ENCODE results near the gene IL12RB2.
"Not testable (repeated sequence)": the region's sequence is repeated elsewhere in the genome, so short reads cannot be mapped to it uniquely, and the experiment has no call there.

IL12RB2 gene

GRCh38 chr1:67405473-67406245 lies 98.0 kb downstream of the IL12RB2 start:
- Histone ChIP-seq H3K4me3 (ENCODE audit: low read depth in 1 of 2, low read length in 2 of 2) (no peak overlapping the region), H3K4me1 (ENCODE audit: insufficient read depth, low read length) (no peaks in the 10 kb centered on the region), H3K27me3 (ENCODE audit: control insufficient read depth in 1 of 2, insufficient read depth in 2 of 2, low read length in 2 of 2) (no peaks in the 10 kb centered on the region), H3K9ac (ENCODE audit: low read length) (no peak overlapping the region), H3K36me3 (ENCODE audit: insufficient read depth, low read length) (no peaks in the 10 kb centered on the region), H3K27ac (ENCODE audit: low read depth, low read length) (no peak overlapping the region), H3K9me3 (ENCODE audit: low read length) (no peaks in the 10 kb centered on the region)

- Histone ChIP-seq H3K4me3 (ENCODE audit: low read depth in 1 of 2, low read length in 2 of 2) (no peak overlapping the region), H3K4me1 (ENCODE audit: insufficient read depth, low read length) (no peaks in the 10 kb centered on the region), H3K9ac (ENCODE audit: low read length) (no peak overlapping the region), H3K27me3 (ENCODE audit: control insufficient read depth in 1 of 2, insufficient read depth in 2 of 2, low read length in 2 of 2) (no peaks in the 10 kb centered on the region), H3K36me3 (ENCODE audit: insufficient read depth, low read length) (peaks cover 9% of the 10 kb centered on the region), H3K9me3 (ENCODE audit: low read length) (no peaks in the 10 kb centered on the region), H3K27ac (ENCODE audit: low read depth, low read length) (no peak overlapping the region)
Observed at GRCh38 chr1:67407498-67407897, 99.8 kb downstream of the IL12RB2 start.

GRCh38 chr1:67408148-67408547 lies 100.5 kb downstream of the IL12RB2 start:
- Histone ChIP-seq H3K9ac (ENCODE audit: low read length) (no peak overlapping the region), H3K4me1 (ENCODE audit: insufficient read depth, low read length) (no peaks in the 10 kb centered on the region), H3K27me3 (ENCODE audit: control insufficient read depth in 1 of 2, insufficient read depth in 2 of 2, low read length in 2 of 2) (no peaks in the 10 kb centered on the region), H3K27ac (ENCODE audit: low read depth, low read length) (no peak overlapping the region), H3K9me3 (ENCODE audit: low read length) (no peaks in the 10 kb centered on the region), H3K36me3 (ENCODE audit: insufficient read depth, low read length) (peaks cover 9% of the 10 kb centered on the region), H3K4me3 (ENCODE audit: low read depth in 1 of 2, low read length in 2 of 2) (no peak overlapping the region)

- H3K4me3 ChIP-seq (ENCODE audit: low read depth in 1 of 2, low read length in 2 of 2); H3K9me3 ChIP-seq (ENCODE audit: low read length): not testable (repeated sequence)
- H3K36me3 ChIP-seq (ENCODE audit: insufficient read depth, low read length), result peaks cover 31% of the 10 kb centered on the region
Observed at GRCh38 chr1:67413101-67413500, 105.4 kb downstream of the IL12RB2 start.

GRCh38 chr1:67414574-67414973 lies 106.9 kb downstream of the IL12RB2 start:
- H3K9me3 ChIP-seq (ENCODE audit: low read length), result no peaks in the 10 kb centered on the region

More at GRCh38 chr1:67413101-67413500, 105.4 kb downstream of the IL12RB2 start:
- not testable (repeated sequence) for H3K27ac ChIP-seq (ENCODE audit: low read depth, low read length); H3K9ac ChIP-seq (ENCODE audit: low read length); H3K4me1 ChIP-seq (ENCODE audit: insufficient read depth, low read length); H3K27me3 ChIP-seq (ENCODE audit: control insufficient read depth in 1 of 2, insufficient read depth in 2 of 2, low read length in 2 of 2)

GRCh38 chr1:67415041-67415440 lies 107.4 kb downstream of the IL12RB2 start:
- Histone ChIP-seq H3K4me1 (ENCODE audit: insufficient read depth, low read length) (no peaks in the 10 kb centered on the region), H3K27ac (ENCODE audit: low read depth, low read length) (no peak overlapping the region)

More at GRCh38 chr1:67414574-67414973, 106.9 kb downstream of the IL12RB2 start:
- no peak overlapping the region for H3K9ac ChIP-seq (ENCODE audit: low read length)
- no peaks in the 10 kb centered on the region for H3K27me3 ChIP-seq (ENCODE audit: control insufficient read depth in 1 of 2, insufficient read depth in 2 of 2, low read length in 2 of 2)
- H3K4me1 ChIP-seq (ENCODE audit: insufficient read depth, low read length), result no peaks in the 10 kb centered on the region
- peaks cover 40% of the 10 kb centered on the region for H3K36me3 ChIP-seq (ENCODE audit: insufficient read depth, low read length)
- no peak overlapping the region for H3K4me3 ChIP-seq (ENCODE audit: low read depth in 1 of 2, low read length in 2 of 2)
- no peak overlapping the region for H3K27ac ChIP-seq (ENCODE audit: low read depth, low read length)

GRCh38 chr1:67417733-67418132 lies 110.1 kb downstream of the IL12RB2 start:
- not testable (repeated sequence) for H3K9ac ChIP-seq (ENCODE audit: low read length); H3K27ac ChIP-seq (ENCODE audit: low read depth, low read length); H3K9me3 ChIP-seq (ENCODE audit: low read length); H3K4me3 ChIP-seq (ENCODE audit: low read depth in 1 of 2, low read length in 2 of 2); H3K4me1 ChIP-seq (ENCODE audit: insufficient read depth, low read length); H3K27me3 ChIP-seq (ENCODE audit: control insufficient read depth in 1 of 2, insufficient read depth in 2 of 2, low read length in 2 of 2)
- peaks cover 59% of the 10 kb centered on the region for H3K36me3 ChIP-seq (ENCODE audit: insufficient read depth, low read length)

More at GRCh38 chr1:67415041-67415440, 107.4 kb downstream of the IL12RB2 start:
- Histone ChIP-seq H3K36me3 (ENCODE audit: insufficient read depth, low read length) (peaks cover 42% of the 10 kb centered on the region), H3K9me3 (ENCODE audit: low read length) (no peaks in the 10 kb centered on the region), H3K4me3 (ENCODE audit: low read depth in 1 of 2, low read length in 2 of 2) (no peak overlapping the region), H3K27me3 (ENCODE audit: control insufficient read depth in 1 of 2, insufficient read depth in 2 of 2, low read length in 2 of 2) (no peaks in the 10 kb centered on the region), H3K9ac (ENCODE audit: low read length) (no peak overlapping the region)

GRCh38 chr1:67418839-67419586 lies 111.3 kb downstream of the IL12RB2 start:
- no peaks in the 10 kb centered on the region for H3K9me3 ChIP-seq (ENCODE audit: low read length)
- no peaks in the 10 kb centered on the region for H3K27me3 ChIP-seq (ENCODE audit: control insufficient read depth in 1 of 2, insufficient read depth in 2 of 2, low read length in 2 of 2)
- H3K4me3 ChIP-seq (ENCODE audit: low read depth in 1 of 2, low read length in 2 of 2), result no peak overlapping the region
- peaks cover 67% of the 10 kb centered on the region for H3K36me3 ChIP-seq (ENCODE audit: insufficient read depth, low read length)
- no peak overlapping the region for H3K9ac ChIP-seq (ENCODE audit: low read length)
- H3K27ac ChIP-seq (ENCODE audit: low read depth, low read length), result no peak overlapping the region
- no peaks in the 10 kb centered on the region for H3K4me1 ChIP-seq (ENCODE audit: insufficient read depth, low read length)

GRCh38 chr1:67420835-67421492 lies 113.3 kb downstream of the IL12RB2 start:
- Histone ChIP-seq H3K4me1 (ENCODE audit: insufficient read depth, low read length) (no peaks in the 10 kb centered on the region), H3K9me3 (ENCODE audit: low read length) (no peaks in the 10 kb centered on the region), H3K4me3 (ENCODE audit: low read depth in 1 of 2, low read length in 2 of 2) (no peak overlapping the region), H3K9ac (ENCODE audit: low read length) (no peak overlapping the region), H3K27me3 (ENCODE audit: control insufficient read depth in 1 of 2, insufficient read depth in 2 of 2, low read length in 2 of 2) (no peaks in the 10 kb centered on the region), H3K36me3 (ENCODE audit: insufficient read depth, low read length) (peaks cover 66% of the 10 kb centered on the region), H3K27ac (ENCODE audit: low read depth, low read length) (no peak overlapping the region)

GRCh38 chr1:67427465-67427864 lies 119.8 kb downstream of the IL12RB2 start:
- Histone ChIP-seq H3K9ac (ENCODE audit: low read length) (no peak overlapping the region), H3K4me3 (ENCODE audit: low read depth in 1 of 2, low read length in 2 of 2) (peak overlapping the region in 1 of 2 donors; percentile 98), H3K36me3 (ENCODE audit: insufficient read depth, low read length) (peaks cover 34% of the 10 kb centered on the region), H3K9me3 (ENCODE audit: low read length) (no peaks in the 10 kb centered on the region), H3K27ac (ENCODE audit: low read depth, low read length) (no peak overlapping the region), H3K4me1 (ENCODE audit: insufficient read depth, low read length) (peaks cover 15% of the 10 kb centered on the region), H3K27me3 (ENCODE audit: control insufficient read depth in 1 of 2, insufficient read depth in 2 of 2, low read length in 2 of 2) (no peaks in the 10 kb centered on the region)

GRCh38 chr1:67427947-67428346 lies 120.3 kb downstream of the IL12RB2 start:
- H3K9ac ChIP-seq (ENCODE audit: low read length), result no peak overlapping the region
- peaks cover 29% of the 10 kb centered on the region for H3K36me3 ChIP-seq (ENCODE audit: insufficient read depth, low read length)
- H3K9me3 ChIP-seq (ENCODE audit: low read length), result no peaks in the 10 kb centered on the region
- H3K27me3 ChIP-seq (ENCODE audit: control insufficient read depth in 1 of 2, insufficient read depth in 2 of 2, low read length in 2 of 2), result no peaks in the 10 kb centered on the region
- H3K4me1 ChIP-seq (ENCODE audit: insufficient read depth, low read length), result peaks cover 15% of the 10 kb centered on the region
- peak overlapping the region; percentile 97 to 98 for H3K4me3 ChIP-seq (ENCODE audit: low read depth in 1 of 2, low read length in 2 of 2)
- H3K27ac ChIP-seq (ENCODE audit: low read depth, low read length), result no peak overlapping the region
